LNCAP (cell line): ENCODE data around the gene MELTF.

Source experiments
- CTCF ChIP-seq: fragments of 450-650 bp; IDR thresholded peaks from 2 replicates; pipeline ENCODE4 v1.5.1; 2017; ENCODE audit warnings: mild to moderate bottlenecking

The MELTF gene

GRCh38 chr3:197041875-197042488, 12.4 kb upstream of the MELTF start:
- TF ChIP-seq CTCF = no peak

GRCh38 chr3:197040658-197041057, 11.0 kb upstream of the MELTF start:
- TF ChIP-seq CTCF = no peak

GRCh38 chr3:197038679-197039462, 9.3 kb upstream of the MELTF start:
- no peak for TF ChIP-seq CTCF

- no peak for TF ChIP-seq CTCF
Observed at GRCh38 chr3:197035577-197035976, 6.0 kb upstream of the MELTF start.

- TF ChIP-seq CTCF = no peak
Observed at GRCh38 chr3:197031315-197032285, 2.0 kb upstream of the MELTF start.

- TF ChIP-seq CTCF = no peak
Observed at GRCh38 chr3:197030379-197031314, 1.0 kb upstream of the MELTF start.
